HG02885 (cell line): Measurements from ENCODE around the gene BTBD9.

Source experiments
- ATAC-seq: cut with Tn5 transposase; IDR thresholded peaks from one replicate; pipeline ENCODE4 v1.9.1; 2021; ENCODE audit warnings: mild to moderate bottlenecking; ENCODE audit not compliant: unreplicated experiment, poor library complexity

BTBD9 gene

DNA sequence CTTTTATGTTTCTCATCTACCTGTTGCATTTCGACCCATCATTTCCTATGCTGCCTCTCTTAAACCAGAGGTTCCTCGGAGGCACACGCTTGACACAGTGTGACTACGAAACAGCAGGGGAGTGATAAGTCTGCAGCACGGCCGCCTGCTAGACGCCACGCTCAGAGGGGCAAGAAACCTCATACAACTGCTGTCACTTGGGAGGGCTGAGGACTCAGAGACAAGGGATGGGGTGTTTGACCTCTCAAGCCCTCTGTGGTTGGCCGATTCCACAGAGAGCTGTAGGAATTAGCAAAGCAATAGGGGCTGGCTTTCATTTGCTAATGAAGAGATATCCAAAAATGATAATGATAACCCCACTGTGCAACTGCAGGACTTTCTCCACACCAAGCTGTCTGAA lies 447.7 kb downstream of the BTBD9 start:
- ATAC-seq: no peak

- ATAC-seq: no peak
These were observed 448.3 kb downstream of the BTBD9 start for GRCh38 chr6:38191418-38191817.

DNA sequence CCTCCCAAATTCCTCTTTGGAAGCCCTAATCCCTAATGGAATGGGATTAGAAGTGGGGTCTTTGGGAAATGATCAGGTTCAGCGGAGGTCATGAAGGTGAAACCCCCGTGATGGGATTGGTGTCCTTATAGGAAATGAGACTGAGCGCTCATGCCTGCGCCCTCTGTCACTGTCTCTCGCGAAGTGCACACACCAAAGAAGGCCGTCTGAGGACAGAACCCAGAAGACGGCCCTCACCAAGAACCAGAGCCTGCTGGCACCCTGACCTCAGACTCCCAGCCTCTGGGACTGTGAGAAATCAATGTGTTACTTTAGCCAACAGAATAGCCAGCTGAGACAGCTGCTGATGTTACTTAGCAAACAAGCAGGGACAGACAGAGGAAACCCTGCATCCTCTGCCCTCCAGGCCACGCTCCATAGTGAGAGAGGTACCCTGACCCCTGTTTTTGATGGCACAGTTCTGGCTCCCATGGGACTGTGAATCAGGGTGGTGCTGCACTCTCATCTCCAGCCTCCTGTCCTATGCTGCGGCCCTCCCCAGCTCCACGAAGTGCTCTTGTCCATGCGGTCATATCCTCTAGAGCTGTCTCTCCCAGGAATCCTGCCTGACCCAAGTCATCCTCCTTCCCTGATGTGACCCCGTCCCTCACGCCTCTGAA lies 450.9 kb downstream of the BTBD9 start:
- ATAC-seq: no peak

DNA sequence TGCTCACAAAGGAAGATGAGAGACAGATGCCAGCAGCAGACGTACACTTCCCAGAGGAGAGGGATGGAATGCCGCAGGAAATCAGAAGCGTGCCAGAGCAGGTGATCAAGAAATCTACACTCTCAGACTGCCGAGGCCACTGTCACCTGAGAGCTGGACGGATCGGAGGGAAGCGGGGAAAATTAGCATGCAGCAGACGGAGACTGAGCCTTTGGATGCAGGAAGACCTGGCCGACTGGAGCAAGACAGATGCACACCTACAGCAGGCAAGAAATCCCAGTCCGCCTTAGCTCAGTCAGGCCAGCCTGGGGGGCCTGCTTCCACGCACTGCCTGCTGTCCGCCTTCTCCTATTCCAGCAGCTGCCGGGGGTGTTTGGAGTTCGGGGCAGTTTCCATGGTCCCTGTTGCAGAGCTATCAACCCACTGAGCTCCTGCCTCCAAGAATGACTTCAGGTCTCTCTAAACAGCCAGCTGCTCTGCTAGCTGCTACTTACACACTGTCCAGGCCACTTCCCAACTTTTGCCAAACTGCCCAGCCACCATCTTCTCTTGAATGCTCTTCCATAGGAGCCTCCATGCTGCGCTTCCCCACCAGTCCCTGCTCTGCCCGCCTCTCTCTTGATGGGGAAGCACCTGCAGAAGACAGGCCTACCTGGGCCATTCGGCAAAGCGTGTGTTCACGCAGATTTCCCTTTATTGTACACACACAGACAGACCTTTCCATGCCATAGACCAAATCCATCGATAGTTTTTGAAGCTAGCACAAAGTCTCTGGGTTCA lies 451.7 kb downstream of the BTBD9 start:
- no peak for ATAC-seq

DNA sequence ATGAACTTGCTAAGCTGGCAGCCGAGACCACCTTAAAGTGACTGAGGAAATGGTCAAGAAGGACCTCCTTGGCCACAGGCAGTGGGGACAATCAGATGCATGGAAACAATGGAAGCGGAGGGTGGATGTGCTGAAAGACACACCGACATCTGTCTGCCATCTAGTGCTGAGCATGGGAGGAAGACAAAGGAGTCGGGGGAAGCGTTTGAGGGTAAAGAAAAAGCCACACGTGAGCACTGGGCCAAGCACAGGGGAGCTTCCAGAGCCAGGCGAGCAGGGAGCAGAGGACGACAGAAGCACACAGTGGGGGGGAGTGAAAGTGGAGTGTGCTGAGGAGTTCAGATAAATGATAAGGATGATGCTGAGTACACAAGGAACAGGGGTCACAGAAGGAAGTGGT lies 452.4 kb downstream of the BTBD9 start:
- ATAC-seq: no peak

- ATAC-seq: no peak
These were observed 454.0 kb downstream of the BTBD9 start for GRCh38 chr6:38185752-38186151.

DNA sequence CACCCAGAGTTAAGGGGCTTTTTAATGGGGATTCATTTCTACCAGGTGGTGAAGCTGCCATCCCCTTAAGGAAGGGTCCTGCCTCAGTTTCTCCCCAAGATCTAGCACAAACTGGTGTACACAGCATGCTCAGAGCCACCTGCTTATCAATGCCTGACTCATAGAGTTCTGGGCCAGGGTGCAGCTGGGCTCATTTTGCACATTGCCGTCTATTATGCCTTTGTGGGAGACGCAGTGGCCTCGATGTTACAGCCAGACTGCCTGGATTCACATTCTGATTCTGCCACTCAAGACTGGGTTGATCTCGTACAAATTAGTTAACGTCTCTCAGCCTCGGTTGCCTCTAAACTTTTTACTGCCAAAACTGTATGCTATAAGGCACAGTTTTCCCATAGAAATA lies 454.5 kb downstream of the BTBD9 start:
- ATAC-seq: no peak

GRCh38 chr6:38184585-38185080 lies 455.1 kb downstream of the BTBD9 start:
- no peak for ATAC-seq

- no peak for ATAC-seq
These were observed 455.7 kb downstream of the BTBD9 start for GRCh38 chr6:38183856-38184584.

DNA sequence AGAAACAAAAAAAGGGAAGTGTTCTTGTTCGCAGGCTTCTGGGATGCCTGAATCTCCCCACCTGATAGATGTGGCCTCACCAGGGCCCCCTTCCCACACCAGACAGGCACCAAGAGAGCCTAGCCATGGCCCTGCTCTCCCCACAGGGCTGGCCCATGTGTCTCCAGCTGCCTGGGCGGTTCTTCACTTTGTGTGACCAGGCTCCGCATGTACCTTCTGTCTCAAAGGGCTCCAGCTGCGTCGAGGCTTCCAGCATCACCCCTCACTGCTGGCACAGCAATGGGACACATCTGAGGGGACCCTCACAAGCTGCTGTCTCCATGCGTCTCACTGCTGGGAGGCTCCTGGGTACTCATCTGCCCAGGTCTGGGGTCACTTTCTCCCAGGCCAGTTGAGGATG lies 457.3 kb downstream of the BTBD9 start:
- ATAC-seq: no peak

DNA sequence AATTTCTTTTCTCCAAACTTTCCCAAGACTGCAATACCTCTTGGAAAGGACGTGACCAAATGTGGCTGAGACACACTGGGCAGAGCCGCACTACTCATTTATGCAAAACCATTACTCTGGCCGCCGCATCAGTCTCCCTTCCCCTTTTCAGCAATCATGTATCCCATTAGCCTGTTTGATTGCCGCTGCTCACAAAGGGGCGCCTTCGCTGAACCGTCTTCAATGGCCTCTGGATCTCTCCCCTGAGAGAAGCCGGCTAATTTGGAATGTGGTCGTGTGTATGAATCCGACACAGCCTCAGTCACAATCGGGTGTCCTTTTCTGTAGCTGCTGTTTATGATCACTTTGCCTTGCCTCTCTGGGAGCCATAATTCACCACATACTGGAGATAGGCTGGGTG lies 459.1 kb downstream of the BTBD9 start:
- ATAC-seq: no peak

DNA sequence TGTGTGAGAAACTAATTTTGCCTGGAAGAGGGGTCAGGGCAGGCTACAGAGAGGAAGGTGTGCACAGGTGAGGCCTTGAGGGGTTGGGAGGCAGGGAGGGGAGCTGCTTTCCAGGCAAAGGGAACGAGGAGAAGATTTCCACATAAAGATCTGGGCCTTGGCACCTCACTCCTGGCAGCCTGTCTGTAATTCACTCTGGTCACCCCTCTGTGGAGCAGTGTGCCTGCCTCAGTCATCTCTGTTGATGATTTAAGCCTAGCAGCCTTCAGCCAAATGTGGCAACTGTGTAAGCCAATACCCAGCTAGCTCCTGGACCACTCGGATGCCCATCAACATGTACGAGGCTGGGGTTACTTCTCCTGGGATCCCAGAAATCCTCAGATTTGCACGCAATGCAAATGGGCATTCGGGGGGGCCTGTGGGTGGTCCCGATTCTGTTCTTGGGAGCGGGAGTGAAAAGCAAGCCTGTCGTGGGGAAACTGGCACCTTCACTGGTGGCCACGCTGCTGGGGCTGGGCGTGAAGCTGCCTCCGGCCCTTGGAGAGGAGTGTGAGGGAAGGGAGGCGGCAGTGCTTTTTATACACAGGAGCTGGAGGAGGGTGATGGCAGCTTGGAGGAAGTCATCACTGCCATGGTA lies 459.8 kb downstream of the BTBD9 start:
- no peak for ATAC-seq

GRCh38 chr6:38179300-38179699 lies 460.4 kb downstream of the BTBD9 start:
- ATAC-seq: no peak

DNA sequence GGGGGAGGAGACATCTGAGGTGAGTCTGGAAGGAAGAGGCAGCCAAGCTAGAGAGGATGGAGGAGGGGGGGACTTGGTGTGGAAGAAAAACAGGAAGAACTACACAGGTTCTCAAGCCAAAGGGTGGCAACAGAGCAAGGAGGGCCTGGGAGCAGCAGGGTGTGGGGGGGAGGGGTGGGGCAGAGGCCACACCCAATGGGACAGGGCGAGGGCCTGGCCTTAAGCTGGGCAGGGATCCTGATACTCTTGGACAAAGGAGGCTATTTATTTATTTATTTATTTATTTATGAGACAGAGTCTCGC lies 461.2 kb downstream of the BTBD9 start:
- no peak for ATAC-seq

DNA sequence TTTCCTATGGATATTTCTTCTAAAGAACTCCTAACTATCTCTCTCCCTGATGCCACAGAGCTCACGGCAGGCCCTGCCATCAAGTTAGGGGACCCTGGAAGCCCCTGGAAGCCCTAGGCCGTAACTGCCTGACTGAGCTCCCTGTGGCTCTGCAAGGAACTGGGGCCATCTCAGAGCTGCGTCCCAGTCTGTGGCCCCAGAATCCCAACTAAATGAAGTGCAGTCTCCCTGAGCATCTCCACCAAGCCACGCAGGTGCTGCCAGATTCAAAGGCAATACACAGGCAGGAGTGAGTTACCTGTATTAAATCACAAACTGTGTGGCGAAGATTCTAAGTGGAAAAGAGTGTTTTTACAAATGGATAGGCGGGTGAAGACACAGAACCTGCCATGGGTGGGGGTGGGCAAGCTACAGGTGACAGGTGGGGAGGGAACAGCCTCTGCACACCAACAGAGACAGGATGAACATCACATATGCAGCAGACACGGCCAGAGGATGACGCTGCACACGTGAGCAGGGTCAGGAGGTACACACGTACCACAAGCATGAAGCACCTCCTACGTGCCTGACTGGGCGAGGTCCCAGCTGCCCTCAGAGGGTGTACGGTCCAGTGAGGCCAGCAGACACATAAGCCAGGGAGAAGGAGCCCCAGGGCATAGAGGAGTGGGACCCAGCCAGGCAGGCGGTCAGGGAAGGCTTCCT lies 461.7 kb downstream of the BTBD9 start:
- ATAC-seq: no peak

DNA sequence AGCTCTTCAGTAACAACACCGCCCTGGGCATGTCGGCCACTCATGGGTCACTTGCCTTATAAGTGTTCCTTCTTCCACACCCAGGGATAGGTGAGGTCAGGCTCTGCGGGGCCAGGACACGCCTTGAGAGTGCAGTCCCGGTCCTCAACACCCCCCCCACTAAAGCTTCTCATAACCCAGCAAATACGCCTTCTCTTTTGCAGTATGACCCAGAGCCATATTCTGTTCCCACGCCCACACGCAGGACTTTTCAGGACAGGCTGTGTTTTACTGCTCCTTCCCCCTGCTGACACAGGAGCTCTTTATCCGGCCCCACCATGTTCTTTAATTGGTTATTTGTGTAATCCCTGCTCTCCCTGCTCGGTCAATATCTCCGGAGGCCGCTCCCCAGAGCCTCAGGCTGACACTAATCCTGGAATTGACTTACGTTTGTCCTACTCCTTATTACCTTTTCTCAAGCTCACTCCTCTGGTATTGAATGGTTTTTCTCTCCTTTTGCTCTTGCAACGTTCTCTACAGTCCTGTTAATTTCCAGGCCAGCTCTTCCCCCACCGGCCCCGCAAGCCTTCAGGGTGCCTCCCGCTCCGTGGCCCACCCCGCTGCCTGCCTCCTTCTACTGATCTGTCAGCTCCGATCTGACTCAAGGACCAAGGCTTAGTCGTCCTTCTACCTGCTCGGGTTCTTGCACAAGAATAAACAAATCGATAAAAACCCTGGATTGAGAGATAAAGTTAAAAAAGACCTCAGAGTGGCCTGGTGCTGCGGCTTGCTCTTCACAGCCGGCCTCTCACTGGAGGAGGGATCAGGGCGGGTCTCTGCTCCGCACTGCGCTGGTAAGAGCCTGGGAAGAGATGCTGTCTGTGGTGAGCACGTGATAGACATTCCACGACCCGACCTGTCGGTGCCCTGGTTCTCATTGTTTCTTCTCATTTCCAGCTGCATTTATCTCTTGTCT lies 462.7 kb downstream of the BTBD9 start:
- ATAC-seq: no peak

DNA sequence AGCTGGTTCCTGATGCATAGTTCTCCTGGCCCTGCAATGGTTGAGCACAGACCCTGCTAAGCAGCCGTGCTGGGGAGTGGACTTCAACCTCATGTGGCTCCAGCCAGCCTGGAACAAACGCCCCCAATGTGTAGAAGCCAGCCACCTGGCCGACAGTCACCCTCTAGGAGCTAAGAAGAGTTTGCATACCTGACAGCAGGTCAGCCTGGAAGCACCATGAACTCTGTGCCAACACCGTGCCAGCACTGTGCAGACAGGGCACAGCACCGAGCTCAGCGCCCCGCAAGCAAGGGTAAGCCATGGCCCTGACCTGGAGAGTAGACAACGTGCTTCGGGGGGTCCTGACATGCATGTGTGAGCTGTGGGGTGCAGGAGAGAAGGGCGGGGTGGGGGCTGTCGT lies 463.9 kb downstream of the BTBD9 start:
- ATAC-seq: no peak

DNA sequence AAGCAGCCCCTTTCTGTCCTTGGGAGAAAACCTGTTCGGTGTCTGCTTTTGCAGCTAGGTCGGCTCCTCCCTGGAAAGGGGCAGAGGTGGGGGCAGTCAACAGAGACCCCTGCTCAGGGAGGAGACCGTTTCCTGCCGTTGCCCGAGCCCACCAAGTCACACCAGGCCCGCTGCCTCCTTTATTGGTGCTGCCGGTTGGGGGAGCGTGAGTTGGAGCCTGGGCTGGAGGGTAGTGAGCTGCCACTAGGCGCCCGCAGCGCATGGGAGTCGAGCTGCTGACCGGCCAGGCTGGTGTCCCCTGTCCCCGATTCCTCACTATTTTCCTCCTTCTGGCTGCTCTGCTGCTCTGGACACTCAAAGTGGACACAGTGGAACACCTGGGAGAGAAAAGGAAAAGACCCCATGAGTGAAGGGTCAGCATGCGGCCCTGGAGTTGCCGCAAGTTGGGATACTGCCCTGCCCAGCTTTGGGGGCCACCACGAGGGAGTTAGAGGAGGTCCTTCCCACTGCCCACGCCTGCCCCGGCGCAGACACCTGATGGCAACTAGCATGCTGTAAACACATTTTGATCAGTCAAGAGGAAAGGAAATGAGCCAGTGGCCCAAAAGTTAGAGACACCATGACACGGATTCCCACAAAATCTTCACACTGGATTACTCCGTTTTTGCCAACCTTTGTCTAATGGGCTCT lies 464.8 kb downstream of the BTBD9 start:
- no peak for ATAC-seq

DNA sequence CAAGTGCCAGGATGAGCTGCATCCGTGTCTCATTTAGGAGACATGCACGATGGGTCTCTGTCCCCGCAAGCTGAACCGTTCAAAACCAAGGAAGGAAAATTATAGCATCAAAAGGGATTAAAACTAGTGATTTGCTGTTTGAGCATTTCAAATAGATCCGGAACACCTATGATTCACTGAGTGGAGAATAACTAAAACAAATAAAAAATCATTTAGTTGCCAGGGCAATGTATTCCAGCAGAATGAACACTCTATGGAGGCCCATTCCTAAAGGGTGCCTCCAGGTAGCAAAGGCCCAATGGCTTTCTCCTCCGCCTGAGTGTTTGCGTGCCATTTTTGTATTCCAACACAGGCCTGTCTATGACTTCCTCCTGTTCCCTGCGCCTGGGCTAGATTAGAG lies 465.4 kb downstream of the BTBD9 start:
- ATAC-seq: no peak
